HG02588 (cell line): ENCODE data around the gene ADGRL3.
"Not testable (repeated sequence)": the region's sequence is repeated elsewhere in the genome, so short reads cannot be mapped to it uniquely, and the experiment has no call there.

Experiments used
- ATAC-seq: cut with Tn5 transposase; IDR thresholded peaks from one replicate; pipeline ENCODE4 v1.9.1; 2021; ENCODE audit warnings: mild to moderate bottlenecking, moderate library complexity; ENCODE audit not compliant: unreplicated experiment

Gene ADGRL3

GRCh38 chr4:61596606-61597340, 396.6 kb downstream of the ADGRL3 start:
- ATAC-seq = no peak

- no peak for ATAC-seq
Observed at GRCh38 chr4:61603086-61603485, 403.0 kb downstream of the ADGRL3 start.

DNA sequence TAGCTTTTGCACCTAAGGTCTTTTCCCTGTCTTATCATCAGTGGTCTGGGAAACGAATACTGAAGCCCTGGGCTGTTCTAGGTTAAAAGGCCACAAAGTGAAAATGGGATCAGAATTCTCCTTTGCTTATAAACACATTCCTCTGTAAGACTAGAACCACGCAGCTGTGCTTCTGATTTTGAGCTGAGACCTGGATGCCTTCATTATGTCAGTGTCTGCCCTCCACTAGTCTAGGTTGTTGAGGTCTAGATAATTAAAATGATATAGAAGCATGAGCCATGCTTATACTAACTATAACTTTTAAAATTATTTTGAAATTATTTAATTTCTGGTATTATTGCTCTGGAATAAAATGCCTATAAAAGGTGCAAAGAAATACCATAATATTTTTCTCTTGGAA, 403.9 kb downstream of the ADGRL3 start:
- ATAC-seq = no peak

DNA sequence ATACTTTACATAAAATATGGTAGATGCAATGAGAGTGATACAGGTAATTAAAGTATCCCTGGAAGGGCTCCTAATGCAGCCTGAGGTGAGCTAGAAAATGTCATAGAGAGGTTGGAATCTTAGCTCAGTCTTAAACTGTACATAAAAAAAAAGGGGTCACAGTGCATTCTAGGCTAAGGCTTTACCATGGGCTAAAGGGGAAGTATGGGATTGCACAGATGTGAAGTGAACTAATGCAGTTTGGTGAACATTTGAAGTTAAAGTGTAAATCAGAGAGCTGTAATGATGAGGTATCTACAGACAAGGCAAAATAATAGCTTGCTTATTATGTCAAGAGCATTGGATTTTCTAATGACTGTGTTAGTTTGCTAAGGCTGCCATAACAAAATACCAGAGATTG, 405.9 kb downstream of the ADGRL3 start:
- ATAC-seq = no peak

GRCh38 chr4:61614231-61614630, 414.1 kb downstream of the ADGRL3 start:
- ATAC-seq = no peak

- no peak for ATAC-seq
Observed at GRCh38 chr4:61619528-61619927, 419.4 kb downstream of the ADGRL3 start.

DNA sequence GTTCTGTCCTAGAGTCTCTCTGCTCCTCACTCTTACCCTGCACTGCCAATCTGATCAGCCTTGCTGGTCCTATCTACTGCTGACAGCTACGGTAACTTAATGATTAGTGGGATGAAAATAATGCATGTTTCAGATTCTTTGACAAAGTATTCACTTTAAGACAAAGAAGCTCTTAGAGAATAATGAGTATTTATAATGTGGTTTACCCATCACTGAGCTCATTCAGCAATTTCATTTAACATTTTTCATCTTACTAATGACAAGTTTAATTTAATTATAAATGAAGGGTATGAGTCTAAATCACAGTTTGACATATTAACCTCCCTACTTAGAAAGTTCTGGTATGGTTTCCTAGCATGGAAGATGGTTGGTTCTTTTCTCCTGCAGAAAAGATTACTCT, 428.2 kb downstream of the ADGRL3 start:
- no peak for ATAC-seq

GRCh38 chr4:61628727-61629126, 428.6 kb downstream of the ADGRL3 start:
- no peak for ATAC-seq

GRCh38 chr4:61630548-61630947, 430.4 kb downstream of the ADGRL3 start:
- ATAC-seq = no peak

GRCh38 chr4:61638591-61638990, 438.5 kb downstream of the ADGRL3 start:
- no peak for ATAC-seq

DNA sequence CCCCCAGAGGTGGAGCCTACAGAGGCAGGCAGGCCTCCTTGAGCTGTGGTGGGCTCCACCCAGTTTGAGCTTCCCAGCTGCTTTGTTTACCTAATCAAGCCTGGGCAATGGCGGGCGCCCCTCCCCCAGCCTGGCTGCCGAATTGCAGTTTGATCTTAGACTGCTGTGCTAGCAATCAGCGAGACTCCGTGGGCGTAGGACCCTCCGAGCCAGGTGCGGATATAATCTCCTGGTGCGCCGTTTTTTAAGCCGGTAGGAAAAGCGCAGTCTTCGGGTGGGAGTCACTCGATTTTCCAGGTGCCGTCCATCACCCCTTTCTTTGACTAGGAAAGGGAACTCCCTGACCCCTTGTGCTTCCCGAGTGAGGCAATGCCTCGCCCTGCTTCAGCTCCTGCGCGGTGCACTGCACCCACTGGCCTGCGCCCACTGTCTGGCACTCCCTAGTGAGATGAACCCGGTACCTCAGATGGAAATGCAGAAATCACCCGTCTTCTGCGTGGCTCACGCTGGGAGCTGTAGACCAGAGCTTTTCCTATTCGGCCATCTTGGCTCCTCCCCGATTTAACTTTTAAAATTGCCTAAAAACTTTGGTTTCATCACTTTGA, 446.7 kb downstream of the ADGRL3 start:
- ATAC-seq = not testable (repeated sequence)

GRCh38 chr4:61648264-61648663, 448.1 kb downstream of the ADGRL3 start:
- no peak for ATAC-seq

DNA sequence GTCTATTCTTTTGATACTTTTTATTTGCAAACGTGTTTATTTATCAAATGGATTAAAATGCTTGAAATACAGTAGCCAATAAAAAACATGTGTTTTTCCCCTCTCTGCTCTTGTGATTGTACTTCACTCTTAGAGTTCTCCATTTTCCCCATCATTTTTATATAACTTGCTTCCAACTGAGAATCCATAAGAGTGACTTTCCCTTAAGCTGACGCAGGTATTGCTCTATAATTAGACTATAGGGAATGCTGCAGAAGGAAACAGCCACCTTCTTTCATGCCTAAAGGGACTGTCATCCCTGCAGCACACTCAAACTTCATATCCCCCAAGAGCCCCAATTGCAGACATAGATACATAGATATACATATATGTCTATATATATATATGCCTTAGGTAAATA, 456.9 kb downstream of the ADGRL3 start:
- no peak for ATAC-seq

DNA sequence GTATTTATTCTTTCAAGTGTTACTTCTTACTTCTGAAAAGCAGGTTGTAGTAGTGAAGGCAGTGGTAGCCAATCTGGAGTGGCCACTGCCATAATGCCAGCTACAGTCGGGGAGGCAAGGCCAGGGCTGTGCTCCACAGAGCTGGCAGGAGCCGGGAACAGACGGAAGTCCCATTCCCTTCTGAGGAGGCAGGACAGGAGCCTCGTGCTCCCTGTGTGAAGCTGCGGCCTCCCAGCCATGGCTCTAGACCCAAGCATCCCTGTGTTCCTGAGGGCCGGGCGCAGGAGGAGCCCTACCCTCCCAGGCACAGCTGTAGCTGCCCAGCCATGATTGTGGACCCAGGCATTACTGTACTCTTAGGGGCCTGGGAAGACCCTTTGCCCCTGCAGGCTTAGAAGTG, 461.8 kb downstream of the ADGRL3 start:
- ATAC-seq = no peak

- no peak for ATAC-seq
Observed at GRCh38 chr4:61662362-61662761, 462.2 kb downstream of the ADGRL3 start.

GRCh38 chr4:61663310-61663709, 463.2 kb downstream of the ADGRL3 start:
- ATAC-seq = no peak

- ATAC-seq = no peak
Observed at GRCh38 chr4:61665649-61666048, 465.5 kb downstream of the ADGRL3 start.

GRCh38 chr4:61666244-61666643, 466.1 kb downstream of the ADGRL3 start:
- ATAC-seq = no peak

DNA sequence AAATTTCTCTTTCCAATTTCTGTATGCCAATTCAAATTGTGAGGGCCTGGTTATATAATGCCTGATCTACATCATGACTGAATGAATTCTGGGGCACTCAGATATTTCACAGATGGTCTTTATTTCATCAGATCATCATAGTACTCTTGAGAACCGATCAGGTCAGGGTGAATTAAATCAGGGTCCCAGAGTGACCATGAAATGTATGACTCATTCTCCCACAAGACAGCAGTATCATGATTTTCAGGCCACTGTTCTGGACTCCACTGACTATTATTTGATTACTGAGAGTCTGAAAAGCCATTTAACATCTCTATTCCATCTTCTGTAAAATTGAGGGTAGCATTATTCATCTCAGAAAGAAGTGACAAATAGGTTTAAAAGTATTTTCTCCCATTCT, 471.5 kb downstream of the ADGRL3 start:
- ATAC-seq = no peak

GRCh38 chr4:61675464-61675863, 475.3 kb downstream of the ADGRL3 start:
- no peak for ATAC-seq

- no peak for ATAC-seq
Observed at GRCh38 chr4:61678297-61678696, 478.2 kb downstream of the ADGRL3 start.

- no peak for ATAC-seq
Observed at GRCh38 chr4:61693520-61693919, 493.4 kb downstream of the ADGRL3 start.
